ENCODE results near the gene CNTNAP2. TPM values are rescaled to one million over a fixed set of nuclear protein-coding genes. Genes with fewer than 3 reads are reported as not detected.

The CNTNAP2 gene
- total and polyA plus RNA-seq, 2 of the 4 experiments (the other 2 are of a cell fraction), result not detected

- TF ChIP-seq RCOR1 (IDR thresholded peaks at IDR 0.05; ENCODE audit: insufficient replicate concordance, low read length), result no peak
These were observed 1542.7 kb downstream of the CNTNAP2 start (continued) for GRCh38 chr7:147659036-147659995.

GRCh38 chr7:147664541-147664940 is 1547.9 kb downstream of the CNTNAP2 start:
- no peak overlapping the region for H3K4me3 ChIP-seq (ENCODE audit: insufficient read depth, low read depth, low read length)
- no peak overlapping the region for H2BK120ac ChIP-seq (ENCODE audit: low read depth, low read length)
- no TSS peak for BruUV-seq (replicated peaks)
- ChIA-PET POLR2A (ENCODE audit: unreplicated experiment) (no interaction called here), CTCF (no interaction called here)
- H4K20me1 ChIP-seq (ENCODE audit: insufficient read depth, low read length), result no peaks in the 10 kb centered on the region
- ATAC-seq (ENCODE audit: low read depth), result no peak
- H2BK5ac ChIP-seq (ENCODE audit: low read depth, low read length, poor library complexity, severe bottlenecking), result no peak overlapping the region
- H3K18ac ChIP-seq (ENCODE audit: low read depth, low read length), result no peak overlapping the region
- no peak overlapping the region for H2AFZ ChIP-seq (replicated peaks; ENCODE audit: low read length, poor library complexity)
- no peak overlapping the region for H3K9ac ChIP-seq (ENCODE audit: low read depth, low read length)
- dilution Hi-C loops (cut with HindIII; ENCODE audit: low sequenced_read_pairs, unreplicated experiment), result no loop called here
- peaks cover 4% of the 10 kb centered on the region; the same call in 1 of the 2 replicates for H3K9me3 ChIP-seq (ENCODE audit: control insufficient read depth, insufficient read depth, low read length)
- DNase-seq, result no peak
- no peak overlapping the region for H3K14ac ChIP-seq (replicated peaks; ENCODE audit: low read depth, low read length)
- no peak overlapping the region for H4K91ac ChIP-seq (ENCODE audit: insufficient read depth, low read depth, low read length)
- 25% methylated on average over 2 of the region's 6 CpGs; no CpG with 5 or more reads in 1 of the 2 experiments for WGBS, 2 experiments (ENCODE audit: extremely low coverage in 2 of 2, insufficient read length in 1 of 2)
- H2AK5ac ChIP-seq (ENCODE audit: low read depth, low read length), result no peak overlapping the region
- in situ Hi-C loops (cut with MboI; ENCODE audit: low sequenced_read_pairs), result no loop called here
- H3K79me1 ChIP-seq (ENCODE audit: low read depth in 1 of 2, low read length in 2 of 2), result no peaks in the 10 kb centered on the region
- no peak overlapping the region for H3K27ac ChIP-seq (ENCODE audit: insufficient read depth, low read length)
- no peak overlapping the region for H3K23ac ChIP-seq (ENCODE audit: low read depth, low read length)
- H3K4me1 ChIP-seq (ENCODE audit: control insufficient read depth, insufficient read depth, low read length), result no peaks in the 10 kb centered on the region
- H3K27me3 ChIP-seq (ENCODE audit: control insufficient read depth, insufficient read depth, low read length), result no peaks in the 10 kb centered on the region
- H4K5ac ChIP-seq (ENCODE audit: low read depth, low read length), result no peak overlapping the region
- no peak overlapping the region for H3K56ac ChIP-seq (ENCODE audit: extremely low read depth, insufficient read depth, low read length)
- H2AK9ac ChIP-seq (replicated peaks; ENCODE audit: low read depth, low read length, poor library complexity), result no peak overlapping the region
- no peak overlapping the region for H2BK15ac ChIP-seq (ENCODE audit: low read depth, low read length)
- H3K9me1 ChIP-seq (ENCODE audit: insufficient read depth, low read length), result no peaks in the 10 kb centered on the region
- no peak overlapping the region for H4K8ac ChIP-seq (ENCODE audit: low read depth in 2 of 2, low read length in 2 of 2)
- no peaks in the 10 kb centered on the region for H3K36me3 ChIP-seq (ENCODE audit: control insufficient read depth, insufficient read depth, low read length)
- intact Hi-C loops (cut with micrococcal nuclease), result no loop called here
- no peak overlapping the region for H3K4ac ChIP-seq (ENCODE audit: low read depth, low read length)
- no peak overlapping the region for H2BK20ac ChIP-seq (ENCODE audit: low read depth, low read length)
- H3K4me2 ChIP-seq (ENCODE audit: low read depth, low read length), result no peak overlapping the region
- TF ChIP-seq POLR2A (IDR thresholded peaks at IDR 0.05; ENCODE audit: low read depth, low read length) (no peak), BHLHE40 (IDR thresholded peaks at IDR 0.05; ENCODE audit: low read depth, low read length) (no peak), MAFK (IDR thresholded peaks at IDR 0.05; ENCODE audit: low read depth, low read length) (no peak), ELK1 (IDR thresholded peaks at IDR 0.05; ENCODE audit: borderline replicate concordance, low read depth, low read length) (no peak), CEBPB (IDR thresholded peaks at IDR 0.05; ENCODE audit: low read depth, low read length) (no peak), NFE2L2 (IDR thresholded peaks at IDR 0.05; ENCODE audit: low read depth, low read length) (no peak), RFX5 (IDR thresholded peaks at IDR 0.05; ENCODE audit: low read depth, low read length) (no peak), MAZ (IDR thresholded peaks at IDR 0.05; ENCODE audit: borderline replicate concordance, low read depth, low read length) (no peak), SMC3 (IDR thresholded peaks at IDR 0.05; ENCODE audit: low read depth, low read length) (no peak), CHD1 (IDR thresholded peaks at IDR 0.05; ENCODE audit: low read depth, low read length) (no peak), FOS (IDR thresholded peaks at IDR 0.05; ENCODE audit: low read depth, low read length) (no peak), RCOR1 (IDR thresholded peaks at IDR 0.05; ENCODE audit: insufficient replicate concordance, low read length) (no peak), MXI1 (IDR thresholded peaks at IDR 0.05; ENCODE audit: borderline replicate concordance, low read depth, low read length) (no peak)
- TF ChIP-seq, protein P1, sequence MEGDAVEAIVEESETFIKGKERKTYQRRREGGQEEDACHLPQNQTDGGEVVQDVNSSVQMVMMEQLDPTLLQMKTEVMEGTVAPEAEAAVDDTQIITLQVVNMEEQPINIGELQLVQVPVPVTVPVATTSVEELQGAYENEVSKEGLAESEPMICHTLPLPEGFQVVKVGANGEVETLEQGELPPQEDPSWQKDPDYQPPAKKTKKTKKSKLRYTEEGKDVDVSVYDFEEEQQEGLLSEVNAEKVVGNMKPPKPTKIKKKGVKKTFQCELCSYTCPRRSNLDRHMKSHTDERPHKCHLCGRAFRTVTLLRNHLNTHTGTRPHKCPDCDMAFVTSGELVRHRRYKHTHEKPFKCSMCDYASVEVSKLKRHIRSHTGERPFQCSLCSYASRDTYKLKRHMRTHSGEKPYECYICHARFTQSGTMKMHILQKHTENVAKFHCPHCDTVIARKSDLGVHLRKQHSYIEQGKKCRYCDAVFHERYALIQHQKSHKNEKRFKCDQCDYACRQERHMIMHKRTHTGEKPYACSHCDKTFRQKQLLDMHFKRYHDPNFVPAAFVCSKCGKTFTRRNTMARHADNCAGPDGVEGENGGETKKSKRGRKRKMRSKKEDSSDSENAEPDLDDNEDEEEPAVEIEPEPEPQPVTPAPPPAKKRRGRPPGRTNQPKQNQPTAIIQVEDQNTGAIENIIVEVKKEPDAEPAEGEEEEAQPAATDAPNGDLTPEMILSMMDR (conservative IDR thresholded peaks at IDR 0.05; ENCODE audit: low read depth, low read length), result no peak
